HG02763 (cell line): ENCODE results near the gene CH25H.

Experiments
- ATAC-seq: cut with Tn5 transposase; IDR thresholded peaks from one replicate; pipeline ENCODE4 v1.9.1; 2021; ENCODE audit warnings: mild to moderate bottlenecking, moderate library complexity; ENCODE audit not compliant: unreplicated experiment

Gene CH25H

GRCh38 chr10:89158446-89158845 is 48.7 kb downstream of the CH25H start:
- ATAC-seq = no peak

DNA sequence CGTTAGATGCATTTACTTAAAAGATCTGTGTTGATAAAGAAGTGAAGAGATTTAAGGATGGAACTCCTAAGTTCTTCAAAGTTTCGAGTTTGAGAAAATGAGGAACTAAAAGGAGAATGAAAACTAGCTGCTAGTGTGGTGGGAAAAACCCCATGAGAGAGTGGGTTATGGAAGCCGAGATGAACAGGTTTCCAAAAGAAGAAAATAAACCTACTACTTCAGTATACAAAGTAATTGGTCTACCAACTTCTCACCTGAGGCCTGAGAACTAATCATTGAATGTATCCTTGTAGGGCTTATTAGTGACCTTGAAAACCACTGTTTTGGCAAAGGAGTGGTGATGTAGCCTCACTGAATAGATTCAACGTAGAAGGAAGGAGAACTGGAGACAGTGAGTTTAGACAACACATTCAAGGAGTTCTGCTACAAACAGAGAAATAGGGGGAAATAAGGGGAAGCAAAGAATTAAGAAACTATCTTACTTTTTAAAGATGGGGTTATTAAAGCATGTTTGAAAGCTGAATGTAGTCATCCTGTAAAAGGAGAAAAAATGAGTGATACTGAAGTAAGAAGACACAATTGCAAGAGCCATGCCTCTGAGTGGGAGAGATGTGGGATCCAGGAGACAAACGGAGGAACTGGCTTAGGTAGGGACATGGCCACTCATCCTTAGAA is 50.8 kb downstream of the CH25H start:
- no peak for ATAC-seq
